ENCODE measurements around the gene RSPO4.

The RSPO4 gene

GRCh38 chr20:1022871-1023270 is 20.8 kb upstream of the RSPO4 start:
- no peaks in the 10 kb centered on the region for H3K27me3 ChIP-seq (ENCODE audit: low read depth, low read length)
- no peak overlapping the region for H3K27ac ChIP-seq (ENCODE audit: low read length)
- no peaks in the 10 kb centered on the region for H3K36me3 ChIP-seq (ENCODE audit: control insufficient read depth in 1 of 2, insufficient read depth in 2 of 2, low read length in 2 of 2)
- no peaks in the 10 kb centered on the region for H3K9me3 ChIP-seq (ENCODE audit: control insufficient read depth in 1 of 2, low read length in 2 of 2)
- H3K4me1 ChIP-seq (ENCODE audit: control insufficient read depth in 1 of 2, insufficient read depth in 2 of 2, low read length in 2 of 2) = no peaks in the 10 kb centered on the region
- H3K4me3 ChIP-seq (ENCODE audit: low read depth in 1 of 2, low read length in 2 of 2) = no peak overlapping the region

GRCh38 chr20:1020614-1021013 is 18.5 kb upstream of the RSPO4 start:
- no peaks in the 10 kb centered on the region for H3K36me3 ChIP-seq (ENCODE audit: control insufficient read depth in 1 of 2, insufficient read depth in 2 of 2, low read length in 2 of 2)
- H3K4me3 ChIP-seq (ENCODE audit: low read depth in 1 of 2, low read length in 2 of 2) = no peak overlapping the region
- no peak overlapping the region for H3K27ac ChIP-seq (ENCODE audit: low read length)
- no peaks in the 10 kb centered on the region for H3K9me3 ChIP-seq (ENCODE audit: control insufficient read depth in 1 of 2, low read length in 2 of 2)
- no peaks in the 10 kb centered on the region for H3K27me3 ChIP-seq (ENCODE audit: low read depth, low read length)
- H3K4me1 ChIP-seq (ENCODE audit: control insufficient read depth in 1 of 2, insufficient read depth in 2 of 2, low read length in 2 of 2) = no peaks in the 10 kb centered on the region

- H3K27me3 ChIP-seq (ENCODE audit: low read depth, low read length) = no peaks in the 10 kb centered on the region
- no peak overlapping the region for H3K4me3 ChIP-seq (ENCODE audit: low read depth in 1 of 2, low read length in 2 of 2)
- no peaks in the 10 kb centered on the region for H3K4me1 ChIP-seq (ENCODE audit: control insufficient read depth in 1 of 2, insufficient read depth in 2 of 2, low read length in 2 of 2)
- H3K27ac ChIP-seq (ENCODE audit: low read length) = no peak overlapping the region
- no peaks in the 10 kb centered on the region for H3K36me3 ChIP-seq (ENCODE audit: control insufficient read depth in 1 of 2, insufficient read depth in 2 of 2, low read length in 2 of 2)
- no peaks in the 10 kb centered on the region for H3K9me3 ChIP-seq (ENCODE audit: control insufficient read depth in 1 of 2, low read length in 2 of 2)
Observed at GRCh38 chr20:1019344-1019743, 17.2 kb upstream of the RSPO4 start.

- H3K9me3 ChIP-seq (ENCODE audit: control insufficient read depth in 1 of 2, low read length in 2 of 2) = no peaks in the 10 kb centered on the region
- H3K36me3 ChIP-seq (ENCODE audit: control insufficient read depth in 1 of 2, insufficient read depth in 2 of 2, low read length in 2 of 2) = no peaks in the 10 kb centered on the region
- no peak overlapping the region for H3K4me3 ChIP-seq (ENCODE audit: low read depth in 1 of 2, low read length in 2 of 2)
- no peak overlapping the region for H3K27ac ChIP-seq (ENCODE audit: low read length)
- H3K27me3 ChIP-seq (ENCODE audit: low read depth, low read length) = no peaks in the 10 kb centered on the region
- H3K4me1 ChIP-seq (ENCODE audit: control insufficient read depth in 1 of 2, insufficient read depth in 2 of 2, low read length in 2 of 2) = no peaks in the 10 kb centered on the region
Observed at GRCh38 chr20:1017677-1018076, 15.6 kb upstream of the RSPO4 start.

- H3K4me3 ChIP-seq (ENCODE audit: low read depth in 1 of 2, low read length in 2 of 2) = no peak overlapping the region
- no peak overlapping the region for H3K27ac ChIP-seq (ENCODE audit: low read length)
- H3K27me3 ChIP-seq (ENCODE audit: low read depth, low read length) = no peaks in the 10 kb centered on the region
- H3K4me1 ChIP-seq (ENCODE audit: control insufficient read depth in 1 of 2, insufficient read depth in 2 of 2, low read length in 2 of 2) = no peaks in the 10 kb centered on the region
- H3K36me3 ChIP-seq (ENCODE audit: control insufficient read depth in 1 of 2, insufficient read depth in 2 of 2, low read length in 2 of 2) = no peaks in the 10 kb centered on the region
- H3K9me3 ChIP-seq (ENCODE audit: control insufficient read depth in 1 of 2, low read length in 2 of 2) = no peaks in the 10 kb centered on the region
Observed at GRCh38 chr20:1015181-1015580, 13.1 kb upstream of the RSPO4 start.

- Histone ChIP-seq H3K4me3 (ENCODE audit: low read depth in 1 of 2, low read length in 2 of 2) (no peak overlapping the region), H3K4me1 (ENCODE audit: control insufficient read depth in 1 of 2, insufficient read depth in 2 of 2, low read length in 2 of 2) (no peaks in the 10 kb centered on the region), H3K9me3 (ENCODE audit: control insufficient read depth in 1 of 2, low read length in 2 of 2) (no peaks in the 10 kb centered on the region), H3K27ac (ENCODE audit: low read length) (no peak overlapping the region), H3K27me3 (ENCODE audit: low read depth, low read length) (no peaks in the 10 kb centered on the region), H3K36me3 (ENCODE audit: control insufficient read depth in 1 of 2, insufficient read depth in 2 of 2, low read length in 2 of 2) (no peaks in the 10 kb centered on the region)
Observed at GRCh38 chr20:1014471-1014870, 12.4 kb upstream of the RSPO4 start.

- no peaks in the 10 kb centered on the region for H3K36me3 ChIP-seq (ENCODE audit: control insufficient read depth in 1 of 2, insufficient read depth in 2 of 2, low read length in 2 of 2)
- no peak overlapping the region for H3K4me3 ChIP-seq (ENCODE audit: low read depth in 1 of 2, low read length in 2 of 2)
- H3K9me3 ChIP-seq (ENCODE audit: control insufficient read depth in 1 of 2, low read length in 2 of 2) = peaks cover 0 to 4% of the 10 kb centered on the region in 2 donors
- H3K4me1 ChIP-seq (ENCODE audit: control insufficient read depth in 1 of 2, insufficient read depth in 2 of 2, low read length in 2 of 2) = no peaks in the 10 kb centered on the region
- H3K27ac ChIP-seq (ENCODE audit: low read length) = no peak overlapping the region
- H3K27me3 ChIP-seq (ENCODE audit: low read depth, low read length) = no peaks in the 10 kb centered on the region
Observed at GRCh38 chr20:1013566-1014340, 11.6 kb upstream of the RSPO4 start.

- no peaks in the 10 kb centered on the region for H3K4me1 ChIP-seq (ENCODE audit: control insufficient read depth in 1 of 2, insufficient read depth in 2 of 2, low read length in 2 of 2)
Observed at GRCh38 chr20:1012359-1013168, 10.5 kb upstream of the RSPO4 start.

GRCh38 chr20:1010659-1011058 is 8.5 kb upstream of the RSPO4 start:
- Histone ChIP-seq H3K9me3 (ENCODE audit: control insufficient read depth in 1 of 2, low read length in 2 of 2) (peaks cover 0 to 4% of the 10 kb centered on the region in 2 donors), H3K27me3 (ENCODE audit: low read depth, low read length) (peaks cover 3% of the 10 kb centered on the region), H3K27ac (ENCODE audit: low read length) (no peak overlapping the region), H3K4me3 (ENCODE audit: low read depth in 1 of 2, low read length in 2 of 2) (no peak overlapping the region), H3K36me3 (ENCODE audit: control insufficient read depth in 1 of 2, insufficient read depth in 2 of 2, low read length in 2 of 2) (no peaks in the 10 kb centered on the region), H3K4me1 (ENCODE audit: control insufficient read depth in 1 of 2, insufficient read depth in 2 of 2, low read length in 2 of 2) (no peaks in the 10 kb centered on the region)

More at GRCh38 chr20:1012359-1013168, 10.5 kb upstream of the RSPO4 start:
- Histone ChIP-seq H3K27ac (ENCODE audit: low read length) (no peak overlapping the region), H3K9me3 (ENCODE audit: control insufficient read depth in 1 of 2, low read length in 2 of 2) (peaks cover 0 to 4% of the 10 kb centered on the region in 2 donors), H3K36me3 (ENCODE audit: control insufficient read depth in 1 of 2, insufficient read depth in 2 of 2, low read length in 2 of 2) (no peaks in the 10 kb centered on the region), H3K4me3 (ENCODE audit: low read depth in 1 of 2, low read length in 2 of 2) (no peak overlapping the region), H3K27me3 (ENCODE audit: low read depth, low read length) (no peaks in the 10 kb centered on the region)

GRCh38 chr20:1005452-1006027 is 3.4 kb upstream of the RSPO4 start:
- peaks cover 25% of the 10 kb centered on the region for H3K27me3 ChIP-seq (ENCODE audit: low read depth, low read length)
- H3K36me3 ChIP-seq (ENCODE audit: control insufficient read depth in 1 of 2, insufficient read depth in 2 of 2, low read length in 2 of 2) = no peaks in the 10 kb centered on the region
- H3K9me3 ChIP-seq (ENCODE audit: control insufficient read depth in 1 of 2, low read length in 2 of 2) = peaks cover 0 to 4% of the 10 kb centered on the region in 2 donors
- H3K4me1 ChIP-seq (ENCODE audit: control insufficient read depth in 1 of 2, insufficient read depth in 2 of 2, low read length in 2 of 2) = no peaks in the 10 kb centered on the region
- no peak overlapping the region for H3K27ac ChIP-seq (ENCODE audit: low read length)
- no peak overlapping the region for H3K4me3 ChIP-seq (ENCODE audit: low read depth in 1 of 2, low read length in 2 of 2)

- Histone ChIP-seq H3K27me3 (ENCODE audit: low read depth, low read length) (peaks cover 31% of the 10 kb centered on the region), H3K4me1 (ENCODE audit: control insufficient read depth in 1 of 2, insufficient read depth in 2 of 2, low read length in 2 of 2) (no peaks in the 10 kb centered on the region), H3K27ac (ENCODE audit: low read length) (no peak overlapping the region), H3K4me3 (ENCODE audit: low read depth in 1 of 2, low read length in 2 of 2) (no peak overlapping the region), H3K9me3 (ENCODE audit: control insufficient read depth in 1 of 2, low read length in 2 of 2) (peaks cover 0 to 2% of the 10 kb centered on the region in 2 donors), H3K36me3 (ENCODE audit: control insufficient read depth in 1 of 2, insufficient read depth in 2 of 2, low read length in 2 of 2) (no peaks in the 10 kb centered on the region)
Observed at GRCh38 chr20:1003920-1004697, 2.0 kb upstream of the RSPO4 start.

Data from muscle layer of duodenum (tissue), 2 donors.